Esophagus squamous epithelium (tissue), 5 donors: ENCODE data around the gene BCL2. TPM values are rescaled to one million over a fixed set of nuclear protein-coding genes. Genes with fewer than 3 reads are reported as not detected.

Experiments used
- DNase-seq: peaks from one replicate; lab custom pipeline; 2025; lab: John Stamatoyannopoulos, UW
- H3K27ac ChIP-seq, 4 donors: fragments of 200-600 bp; sonication (generic); one replicate each; pipeline ENCODE4 v1.5.1; 2016 to 2019; ENCODE audit warnings: mild to moderate bottlenecking in 1 of 4
- H3K27me3 ChIP-seq, 4 donors: fragments of 200-600 bp; sonication (generic); 1 replicate in 3 of 4; 2 replicates in 1 of 4; pipeline versions ENCODE4 v1.5.1 to v1.6.0; 2017 to 2021; ENCODE audit warnings: antibody characterized with exemption in 1 of 4
- H3K36me3 ChIP-seq, 3 donors: fragments of 200-600 bp; sonication (generic); one replicate each; pipeline ENCODE4 v1.5.1; 2016 to 2019
- H3K4me1 ChIP-seq, 3 donors: fragments of 200-600 bp; sonication (generic); one replicate each; pipeline ENCODE4 v1.5.1; 2017 to 2019
- H3K4me3 ChIP-seq, 4 donors: fragments of 200-600 bp; sonication (generic); 1 replicate in 3 of 4; 2 replicates in 1 of 4; pipeline ENCODE4 v1.5.1; 2016 to 2019; ENCODE audit warnings: mild to moderate bottlenecking in 2 of 4, moderate library complexity in 1 of 4
- H3K9me3 ChIP-seq, 3 donors: fragments of 200-600 bp; sonication (generic); one replicate each; pipeline ENCODE4 v1.5.1; 2016 to 2019
- CTCF ChIP-seq, 6 experiments: fragments of 450-650 bp in 4 of 6; fragments of 200-600 bp in 2 of 6; sonication (generic) in 2 of 6; IDR thresholded peaks; one replicate each; pipeline ENCODE4 v1.5.1; 2016 to 2019; ENCODE audit warnings: antibody characterized with exemption in 6 of 6, mild to moderate bottlenecking in 4 of 6, moderate library complexity in 4 of 6
- POLR2A ChIP-seq, 4 donors: fragments of 450-650 bp; IDR thresholded peaks; one replicate each; pipeline ENCODE4 v1.6.1; 2017; ENCODE audit warnings: antibody characterized with exemption in 4 of 4, mild to moderate bottlenecking in 4 of 4, moderate library complexity in 3 of 4
- WGBS, 2 donors: methylation state at CpG; one replicate each; pipeline ENCODE4 v1.1.5; 2018; 5-methylcytosine and 5-hydroxymethylcytosine counted together
- intact Hi-C: fragments of 100-400 bp; cut with DNase I; formaldehyde crosslinking; loops from one replicate; pipeline ENCODE4 v1.15.0; 2022
- total RNA-seq, 4 donors: library from RNA; depleted of rRNA; stranded (reverse); fragments of >200 nt; gene quantifications; one replicate each; pipeline ENCODE4 v1.1.0, GENCODE V29; 2016
- donor health status: DM: yes; HTN: yes; CAD: no.

Gene BCL2
- total RNA-seq, 4 donors from 2014 or later, result 3.1 to 17.4 (median 4.2) TPM

GRCh38 chr18:63150326-63150725 lies 169.2 kb downstream of the BCL2 start:
- 78 to 89% methylated on average over 8 of the region's 8 CpGs for WGBS, 2 donors
- H3K36me3 ChIP-seq, result no peaks in the 10 kb centered on the region
- no peaks in the 10 kb centered on the region for H3K9me3 ChIP-seq
- intact Hi-C loops, result no loop called here
- H3K4me3 ChIP-seq, result no peak overlapping the region
- H3K27ac ChIP-seq, result no peak overlapping the region
- TF ChIP-seq POLR2A (IDR thresholded peaks at IDR 0.05) (no peak), CTCF (IDR thresholded peaks at IDR 0.05) (no peak)
- H3K4me1 ChIP-seq, result peaks cover 4 to 66% (median 10%) of the 10 kb centered on the region in 3 donors
- no peak for DNase-seq
- H3K27me3 ChIP-seq, result no peaks in the 10 kb centered on the region

- WGBS, 2 donors, result 67 to 80% methylated on average over 9 of the region's 9 CpGs
- Histone ChIP-seq H3K4me3 (no peak overlapping the region), H3K36me3 (no peaks in the 10 kb centered on the region), H3K27me3 (no peaks in the 10 kb centered on the region), H3K4me1 (peaks cover 0 to 67% (median 5%) of the 10 kb centered on the region in 3 donors), H3K9me3 (no peaks in the 10 kb centered on the region), H3K27ac (peak overlapping the region in 3 of 4 donors; percentile 50 to 69 (median 52))
- intact Hi-C loops, result no loop called here
- TF ChIP-seq CTCF (IDR thresholded peaks at IDR 0.05) (no peak), POLR2A (IDR thresholded peaks at IDR 0.05) (no peak)
- no peak for DNase-seq
These were observed 170.3 kb downstream of the BCL2 start for GRCh38 chr18:63149302-63149587.

- no peak for DNase-seq
- WGBS, 2 donors, result 71 to 78% methylated on average over 13 to 14 of the region's 14 CpGs
- H3K4me1 ChIP-seq, result peaks cover 0 to 71% (median 5%) of the 10 kb centered on the region in 3 donors
- no peaks in the 10 kb centered on the region for H3K9me3 ChIP-seq
- intact Hi-C loops, result no loop called here
- no peaks in the 10 kb centered on the region for H3K36me3 ChIP-seq
- TF ChIP-seq POLR2A (IDR thresholded peaks at IDR 0.05) (no peak), CTCF (IDR thresholded peaks at IDR 0.05) (no peak)
- no peaks in the 10 kb centered on the region for H3K27me3 ChIP-seq
- H3K27ac ChIP-seq, result peak overlapping the region in 3 of 4 donors; percentile 50 to 69 (median 52)
- no peak overlapping the region for H3K4me3 ChIP-seq
These were observed 170.9 kb downstream of the BCL2 start for GRCh38 chr18:63148449-63149301.

GRCh38 chr18:63147973-63148372 lies 171.6 kb downstream of the BCL2 start:
- intact Hi-C loops, result no loop called here
- WGBS, 2 donors, result 68 to 84% methylated on average over 6 of the region's 6 CpGs
- Histone ChIP-seq H3K4me3 (no peak overlapping the region), H3K4me1 (peaks cover 0 to 77% (median 10%) of the 10 kb centered on the region in 3 donors), H3K9me3 (no peaks in the 10 kb centered on the region), H3K27me3 (no peaks in the 10 kb centered on the region), H3K36me3 (no peaks in the 10 kb centered on the region), H3K27ac (peak overlapping the region in 2 of 4 donors; percentile 13 to 18)
- DNase-seq, result no peak
- no peak for TF ChIP-seq POLR2A (IDR thresholded peaks at IDR 0.05)
- TF ChIP-seq CTCF (IDR thresholded peaks at IDR 0.05), result no peak

GRCh38 chr18:63146828-63147409 lies 172.7 kb downstream of the BCL2 start:
- intact Hi-C loops, result no loop called here
- Histone ChIP-seq H3K27ac (peak overlapping the region in 1 of 4 donors; percentile 19), H3K9me3 (no peaks in the 10 kb centered on the region), H3K27me3 (no peaks in the 10 kb centered on the region), H3K36me3 (no peaks in the 10 kb centered on the region), H3K4me1 (peaks cover 0 to 80% (median 10%) of the 10 kb centered on the region in 3 donors), H3K4me3 (no peak overlapping the region)
- no peak for TF ChIP-seq POLR2A (IDR thresholded peaks at IDR 0.05)
- no peak for TF ChIP-seq CTCF (IDR thresholded peaks at IDR 0.05)
- no peak for DNase-seq
- 59 to 77% methylated on average over 7 of the region's 7 CpGs for WGBS, 2 donors
